Colonic mucosa (tissue), 4 donors: ENCODE measurements around the gene C1orf115. TPM values are rescaled to one million over a fixed set of nuclear protein-coding genes. Genes with fewer than 3 reads are reported as not detected.

Source experiments
- DNase-seq: peaks from one replicate; pipeline ENCODE4 v3.0.0-alpha.2; 2020
- H3K27ac ChIP-seq: fragments of 200-600 bp; one replicate; pipeline ENCODE4 v1.8.0; 2021
- H3K27me3 ChIP-seq: fragments of 200-600 bp; one replicate; pipeline ENCODE4 v1.8.0; 2021
- H3K36me3 ChIP-seq: fragments of 200-600 bp; one replicate; pipeline ENCODE4 v1.8.0; 2021
- H3K4me1 ChIP-seq: fragments of 200-600 bp; one replicate; pipeline ENCODE4 v1.8.0; 2021; ENCODE audit warnings: mild to moderate bottlenecking
- H3K4me3 ChIP-seq: fragments of 200-600 bp; one replicate; pipeline ENCODE4 v1.8.0; 2021
- H3K9ac ChIP-seq, 2 donors: one replicate each; pipeline ENCODE4 v1.7.0; 2013; ENCODE audit warnings: control low read depth in 2 of 2, low read depth in 2 of 2, low read length in 2 of 2
- H3K9me3 ChIP-seq: fragments of 200-600 bp; one replicate; pipeline ENCODE4 v1.8.0; 2021
- intact Hi-C: fragments of 100-400 bp; cut with DNase I; formaldehyde crosslinking; loops from one replicate; pipeline ENCODE4 v1.14.1; 2022
- total RNA-seq, 2 donors: library from RNA; stranded (reverse); fragmentation: NEBNext Ultra II Directional in 1 of 2; extraction: Animal tissue kit (Norgen Biotek cat#: 25700) in 1 of 2; gene quantifications; one replicate each; pipeline ENCODE4 v1.2.1, GENCODE V29; 2021
- TF ChIP-seq, protein P1 (sequence below): fragments of 200-600 bp; IDR thresholded peaks from one replicate; pipeline ENCODE4 v1.8.0; 2022; ENCODE audit warnings: antibody characterized with exemption, mild to moderate bottlenecking
- donor health status: healthy.
- donor health status: DM: no; HTN: no; CAD: no.
- donor health status: DM: no; HTN: no; CAD: no.

The C1orf115 gene
- total RNA-seq, 2 donors from 2014 or later, result 29.4 to 80.6 TPM

- no peak overlapping the region for H3K27ac ChIP-seq
- no peaks in the 10 kb centered on the region for H3K36me3 ChIP-seq
- no peaks in the 10 kb centered on the region for H3K4me1 ChIP-seq
- H3K4me3 ChIP-seq, result no peak overlapping the region
- no peaks in the 10 kb centered on the region for H3K27me3 ChIP-seq
- H3K9me3 ChIP-seq, result no peaks in the 10 kb centered on the region
- no peak for DNase-seq
- TF ChIP-seq, protein P1, sequence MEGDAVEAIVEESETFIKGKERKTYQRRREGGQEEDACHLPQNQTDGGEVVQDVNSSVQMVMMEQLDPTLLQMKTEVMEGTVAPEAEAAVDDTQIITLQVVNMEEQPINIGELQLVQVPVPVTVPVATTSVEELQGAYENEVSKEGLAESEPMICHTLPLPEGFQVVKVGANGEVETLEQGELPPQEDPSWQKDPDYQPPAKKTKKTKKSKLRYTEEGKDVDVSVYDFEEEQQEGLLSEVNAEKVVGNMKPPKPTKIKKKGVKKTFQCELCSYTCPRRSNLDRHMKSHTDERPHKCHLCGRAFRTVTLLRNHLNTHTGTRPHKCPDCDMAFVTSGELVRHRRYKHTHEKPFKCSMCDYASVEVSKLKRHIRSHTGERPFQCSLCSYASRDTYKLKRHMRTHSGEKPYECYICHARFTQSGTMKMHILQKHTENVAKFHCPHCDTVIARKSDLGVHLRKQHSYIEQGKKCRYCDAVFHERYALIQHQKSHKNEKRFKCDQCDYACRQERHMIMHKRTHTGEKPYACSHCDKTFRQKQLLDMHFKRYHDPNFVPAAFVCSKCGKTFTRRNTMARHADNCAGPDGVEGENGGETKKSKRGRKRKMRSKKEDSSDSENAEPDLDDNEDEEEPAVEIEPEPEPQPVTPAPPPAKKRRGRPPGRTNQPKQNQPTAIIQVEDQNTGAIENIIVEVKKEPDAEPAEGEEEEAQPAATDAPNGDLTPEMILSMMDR, result no peak
- intact Hi-C loops, result no loop called here
- no peak overlapping the region for H3K9ac ChIP-seq
Observed at GRCh38 chr1:220699044-220699443, 8.9 kb downstream of the C1orf115 start.

DNA sequence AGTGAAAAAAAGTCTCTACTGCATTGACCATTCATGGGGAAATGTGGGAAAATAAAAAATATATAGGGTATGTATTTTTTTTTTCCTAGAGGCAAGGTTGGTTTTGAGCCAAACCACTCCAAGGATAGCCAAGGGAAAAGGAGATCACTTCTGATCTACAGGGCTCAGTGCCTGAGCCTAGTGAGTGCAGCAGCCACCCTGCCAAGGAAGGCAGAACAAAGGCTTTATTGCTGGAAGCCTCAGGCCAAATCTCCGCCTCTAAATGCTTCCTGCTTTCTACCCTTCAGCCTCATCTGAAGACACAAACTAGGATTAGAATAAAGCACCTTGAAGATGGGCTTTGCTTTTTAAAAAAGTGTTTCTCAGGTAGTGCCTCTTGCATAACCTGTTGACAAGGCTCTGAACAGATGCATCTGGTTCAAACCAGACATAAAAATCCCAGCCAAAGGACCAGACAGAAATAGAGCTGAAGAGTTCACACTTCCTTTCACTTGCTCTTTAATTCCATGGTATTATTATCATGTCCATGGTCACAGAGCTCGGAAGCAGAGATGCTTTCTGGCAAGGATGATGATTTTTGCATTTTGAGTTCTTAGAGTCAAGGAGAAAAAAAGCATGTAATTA lies 10.5 kb downstream of the C1orf115 start:
- H3K4me3 ChIP-seq, result no peak overlapping the region
- H3K4me1 ChIP-seq, result no peaks in the 10 kb centered on the region
- DNase-seq, result no peak
- TF ChIP-seq, protein P1, result no peak
- no peak overlapping the region for H3K9ac ChIP-seq
- no peaks in the 10 kb centered on the region for H3K27me3 ChIP-seq
- no peak overlapping the region for H3K27ac ChIP-seq
- no peaks in the 10 kb centered on the region for H3K36me3 ChIP-seq
- intact Hi-C loops, result no loop called here
- H3K9me3 ChIP-seq, result no peaks in the 10 kb centered on the region

GRCh38 chr1:220701974-220702373 lies 11.8 kb downstream of the C1orf115 start:
- Histone ChIP-seq H3K4me3 (no peak overlapping the region), H3K36me3 (no peaks in the 10 kb centered on the region), H3K4me1 (no peaks in the 10 kb centered on the region), H3K9ac (no peak overlapping the region), H3K27ac (no peak overlapping the region), H3K9me3 (no peaks in the 10 kb centered on the region), H3K27me3 (no peaks in the 10 kb centered on the region)
- TF ChIP-seq, protein P1, result no peak
- no peak for DNase-seq
- intact Hi-C loops, result no loop called here

DNA sequence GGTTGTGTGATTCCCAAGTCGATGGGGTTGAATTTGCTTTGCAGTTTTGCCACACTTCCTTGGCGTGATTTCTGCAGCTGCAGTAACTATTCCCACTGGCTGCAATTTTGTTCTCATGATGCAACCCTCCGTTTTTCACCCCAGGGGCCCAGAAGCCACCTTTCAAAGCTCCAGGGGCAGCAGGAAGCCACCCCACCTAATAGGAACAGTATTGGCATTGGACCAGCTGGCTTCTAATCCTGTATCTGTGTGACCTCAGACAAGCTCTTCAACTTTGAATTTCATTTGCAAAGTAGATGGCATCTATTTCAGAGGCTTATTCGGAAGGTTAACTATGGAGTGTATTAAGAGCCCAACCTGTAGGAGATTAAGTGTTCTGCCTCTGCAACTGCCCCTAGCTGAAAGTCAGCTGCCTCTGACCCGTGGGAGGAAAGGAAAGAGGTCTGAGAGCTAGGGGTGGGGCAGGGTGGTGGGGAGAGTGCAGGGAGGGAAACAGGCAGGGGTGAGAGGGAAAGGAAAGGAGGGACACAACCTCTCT lies 12.6 kb downstream of the C1orf115 start:
- no peaks in the 10 kb centered on the region for H3K4me1 ChIP-seq
- H3K36me3 ChIP-seq, result no peaks in the 10 kb centered on the region
- no peak overlapping the region for H3K9ac ChIP-seq
- no peaks in the 10 kb centered on the region for H3K9me3 ChIP-seq
- TF ChIP-seq, protein P1, result no peak
- no peak overlapping the region for H3K4me3 ChIP-seq
- H3K27ac ChIP-seq, result no peak overlapping the region
- intact Hi-C loops, result no loop called here
- no peaks in the 10 kb centered on the region for H3K27me3 ChIP-seq
- DNase-seq, result no peak

- Histone ChIP-seq H3K36me3 (no peaks in the 10 kb centered on the region), H3K9me3 (no peaks in the 10 kb centered on the region), H3K4me3 (no peak overlapping the region), H3K4me1 (no peaks in the 10 kb centered on the region), H3K9ac (no peak overlapping the region), H3K27me3 (no peaks in the 10 kb centered on the region), H3K27ac (no peak overlapping the region)
- intact Hi-C loops, result no loop called here
- TF ChIP-seq, protein P1, result no peak
- DNase-seq, result no peak
Observed at GRCh38 chr1:220703305-220703704, 13.1 kb downstream of the C1orf115 start.
